Endothelial cell (in vitro differentiated cells): ENCODE results near the gene BMS1. TPM values are rescaled to one million over a fixed set of nuclear protein-coding genes. Genes with fewer than 3 reads are reported as not detected.

Source experiments
- DNase-seq: peaks from one replicate; pipeline ENCODE4 v3.0.0; 2021; ENCODE audit warnings: low spot score
- H3K27ac Mint-ChIP-seq: one replicate; pipeline ENCODE4 v1.8.0; 2021; ENCODE audit warnings: mixed read lengths, inconsistent platforms; ENCODE audit not compliant: unreplicated experiment
- H3K27me3 Mint-ChIP-seq: one replicate; pipeline ENCODE4 v1.8.0; 2021; ENCODE audit warnings: mild to moderate bottlenecking, moderate library complexity, mixed read lengths, inconsistent platforms; ENCODE audit not compliant: unreplicated experiment
- H3K36me3 Mint-ChIP-seq: one replicate; pipeline ENCODE4 v1.8.0; 2021; ENCODE audit warnings: mild to moderate bottlenecking, low read depth, mixed read lengths, inconsistent platforms; ENCODE audit not compliant: unreplicated experiment
- H3K4me1 Mint-ChIP-seq: one replicate; pipeline ENCODE4 v1.8.0; 2021; ENCODE audit warnings: mild to moderate bottlenecking, mixed read lengths, inconsistent platforms; ENCODE audit not compliant: unreplicated experiment
- H3K4me3 Mint-ChIP-seq: one replicate; pipeline ENCODE4 v1.8.0; 2021; ENCODE audit warnings: mild to moderate bottlenecking, mixed read lengths, inconsistent platforms; ENCODE audit not compliant: unreplicated experiment
- H3K9me3 Mint-ChIP-seq: one replicate; pipeline ENCODE4 v1.8.0; 2021; ENCODE audit warnings: mixed read lengths, inconsistent platforms; ENCODE audit not compliant: unreplicated experiment
- total RNA-seq: library from RNA; stranded (reverse); fragmentation: NEBNext Ultra II Directional; extraction: Animal tissue kit (Norgen Biotek cat#: 25700); gene quantifications from one replicate; pipeline ENCODE4 v1.2.1, GENCODE V29; 2021; ENCODE audit not compliant: unreplicated experiment
- TF ChIP-seq, protein P1 (sequence below): fragments of 200-600 bp; sonication (generic); IDR thresholded peaks from one replicate; pipeline ENCODE4 v1.5.0; 2021; ENCODE audit warnings: antibody characterized with exemption; ENCODE audit not compliant: unreplicated experiment

The BMS1 gene
- total RNA-seq, 1 donor from 2014 or later: 22.4 TPM

DNA sequence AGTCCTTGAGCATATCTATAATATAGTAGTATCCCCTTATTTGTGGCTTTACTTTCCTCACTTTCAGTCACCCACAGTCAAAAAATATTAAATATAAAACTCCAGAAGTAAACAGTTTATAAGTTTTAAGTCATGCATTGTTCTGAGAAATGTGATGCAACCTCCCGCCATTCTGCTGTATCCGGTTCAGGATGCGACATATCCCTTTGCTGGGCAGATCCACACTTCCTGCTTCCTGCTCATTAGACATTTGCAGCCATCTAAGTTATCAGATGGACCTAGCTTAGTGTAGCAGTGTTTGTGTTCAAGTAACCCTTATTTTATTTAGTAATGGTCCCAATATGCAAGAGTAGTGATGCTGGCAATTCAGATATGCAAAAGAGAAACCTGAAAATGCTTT is 38.9 kb upstream of the BMS1 start:
- peak overlapping the region; percentile 18 for H3K27ac Mint-ChIP-seq
- peaks cover 5% of the 10 kb centered on the region for H3K9me3 Mint-ChIP-seq
- DNase-seq: no peak
- no peak overlapping the region for H3K4me3 Mint-ChIP-seq
- no peaks in the 10 kb centered on the region for H3K27me3 Mint-ChIP-seq
- TF ChIP-seq, protein P1, sequence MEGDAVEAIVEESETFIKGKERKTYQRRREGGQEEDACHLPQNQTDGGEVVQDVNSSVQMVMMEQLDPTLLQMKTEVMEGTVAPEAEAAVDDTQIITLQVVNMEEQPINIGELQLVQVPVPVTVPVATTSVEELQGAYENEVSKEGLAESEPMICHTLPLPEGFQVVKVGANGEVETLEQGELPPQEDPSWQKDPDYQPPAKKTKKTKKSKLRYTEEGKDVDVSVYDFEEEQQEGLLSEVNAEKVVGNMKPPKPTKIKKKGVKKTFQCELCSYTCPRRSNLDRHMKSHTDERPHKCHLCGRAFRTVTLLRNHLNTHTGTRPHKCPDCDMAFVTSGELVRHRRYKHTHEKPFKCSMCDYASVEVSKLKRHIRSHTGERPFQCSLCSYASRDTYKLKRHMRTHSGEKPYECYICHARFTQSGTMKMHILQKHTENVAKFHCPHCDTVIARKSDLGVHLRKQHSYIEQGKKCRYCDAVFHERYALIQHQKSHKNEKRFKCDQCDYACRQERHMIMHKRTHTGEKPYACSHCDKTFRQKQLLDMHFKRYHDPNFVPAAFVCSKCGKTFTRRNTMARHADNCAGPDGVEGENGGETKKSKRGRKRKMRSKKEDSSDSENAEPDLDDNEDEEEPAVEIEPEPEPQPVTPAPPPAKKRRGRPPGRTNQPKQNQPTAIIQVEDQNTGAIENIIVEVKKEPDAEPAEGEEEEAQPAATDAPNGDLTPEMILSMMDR: no peak
- H3K4me1 Mint-ChIP-seq: no peaks in the 10 kb centered on the region
- peaks cover 5% of the 10 kb centered on the region for H3K36me3 Mint-ChIP-seq

- H3K4me1 Mint-ChIP-seq: no peaks in the 10 kb centered on the region
- TF ChIP-seq, protein P1: peak; percentile 46
- no peak overlapping the region for H3K27ac Mint-ChIP-seq
- DNase-seq: no peak
- H3K9me3 Mint-ChIP-seq: peaks cover 5% of the 10 kb centered on the region
- H3K4me3 Mint-ChIP-seq: no peak overlapping the region
- no peaks in the 10 kb centered on the region for H3K27me3 Mint-ChIP-seq
- peaks cover 5% of the 10 kb centered on the region for H3K36me3 Mint-ChIP-seq
These were observed 38.4 kb upstream of the BMS1 start for GRCh38 chr10:42744134-42744701.

- no peaks in the 10 kb centered on the region for H3K9me3 Mint-ChIP-seq
- H3K4me3 Mint-ChIP-seq: no peak overlapping the region
- peak; percentile 90 for DNase-seq
- H3K4me1 Mint-ChIP-seq: peaks cover 8% of the 10 kb centered on the region
- TF ChIP-seq, protein P1: peak; percentile 75
- H3K36me3 Mint-ChIP-seq: peaks cover 13% of the 10 kb centered on the region
- H3K27ac Mint-ChIP-seq: no peak overlapping the region
- peaks cover 19% of the 10 kb centered on the region for H3K27me3 Mint-ChIP-seq
These were observed 29.5 kb upstream of the BMS1 start for GRCh38 chr10:42753126-42753506.

- DNase-seq: peak; percentile 48
- H3K27me3 Mint-ChIP-seq: peaks cover 19% of the 10 kb centered on the region
- H3K36me3 Mint-ChIP-seq: peaks cover 13% of the 10 kb centered on the region
These were observed 29.0 kb upstream of the BMS1 start for GRCh38 chr10:42753507-42754154.

More at GRCh38 chr10:42753507-42754154, 29.0 kb upstream of the BMS1 start:
- Mint-ChIP-seq H3K9me3 (no peaks in the 10 kb centered on the region), H3K4me3 (peak overlapping the region; percentile 42), H3K4me1 (peaks cover 8% of the 10 kb centered on the region), H3K27ac (no peak overlapping the region)
- TF ChIP-seq, protein P1: no peak
